A549 (cell line): ENCODE data around the gene MARVELD2. TPM values are rescaled to one million over a fixed set of nuclear protein-coding genes. Genes with fewer than 3 reads are reported as not detected.
"Not testable (repeated sequence)": the region's sequence is repeated elsewhere in the genome, so short reads cannot be mapped to it uniquely, and the experiment has no call there.

Experiments used
- ATAC-seq, 2 experiments: fragments of 200-7000 bp in 1 of 2; fragments of >200 bp in 1 of 2; cut with Nextera tagmentation in 1 of 2; cut with Tn5 transposase in 1 of 2; 3 replicates each; pipeline versions ENCODE4 v1.8.0 to v1.9.1; 2018 to 2020; ENCODE audit warnings: mild to moderate bottlenecking in 1 of 2, moderate library complexity in 1 of 2
- CTCF ChIA-PET: fragments of 300-600 bp; sonication (Branson Sonifier 250); formaldehyde crosslinking; extraction: SDS; loops from one replicate; lab custom pipeline; 2021; ENCODE audit warnings: antibody characterized with exemption, inconsistent platforms; lab: Yijun Ruan, JAX
- POLR2A ChIA-PET: fragments of 350-600 bp; formaldehyde crosslinking; extraction: SDS; loops from one replicate; lab custom pipeline; 2021; ENCODE audit warnings: antibody characterized with exemption, inconsistent platforms; lab: Yijun Ruan, JAX
- DNase-seq, 2 experiments: peaks; one replicate each; pipeline versions ENCODE4 v3.0.0 to v3.0.0-alpha.2; 2011 to 2016; ENCODE audit warnings: low read depth in 1 of 2, low spot score in 1 of 2
- FAIRE-seq: peaks from 2 replicates; lab custom pipeline; 2011; peaks lifted over from hg19 to GRCh38; lab: Jason Lieb, UNC
- H3K27ac ChIP-seq, 2 experiments: fragments of >200 bp; sonication (Bioruptor Twin); formaldehyde crosslinking; 3 replicates each; pipeline ENCODE4 v1.5.1; 2016 to 2017
- H3K4me1 ChIP-seq: fragments of >200 bp; sonication (Bioruptor Twin); formaldehyde crosslinking; 3 replicates; pipeline ENCODE4 v1.6.1; 2016
- H3K4me2 ChIP-seq: fragments of >200 bp; sonication (Bioruptor Twin); formaldehyde crosslinking; 3 replicates; pipeline ENCODE4 v1.6.1; 2016
- H3K4me3 ChIP-seq: fragments of >200 bp; sonication (Bioruptor Twin); formaldehyde crosslinking; 3 replicates; pipeline ENCODE4 v1.5.1; 2016
- H3K9me3 ChIP-seq: fragments of >200 bp; sonication (Bioruptor Twin); formaldehyde crosslinking; 3 replicates; pipeline ENCODE4 v1.6.1; 2016
- ATOH8 ChIP-seq: fragments of 250-450 bp; sonication (Bioruptor Pico); IDR thresholded peaks from 2 replicates; pipeline ENCODE4 v1.5.0; 2020; ENCODE audit warnings: low read depth, mild to moderate bottlenecking, moderate library complexity
- CBX2 ChIP-seq: fragments of 200-600 bp; sonication (generic); IDR thresholded peaks from 2 replicates; pipeline ENCODE4 v1.6.1; 2016; ENCODE audit warnings: low read depth, mild to moderate bottlenecking, borderline replicate concordance
- E2F6 ChIP-seq: IDR thresholded peaks from 2 replicates; pipeline ENCODE4 v1.6.1; 2012; ENCODE audit warnings: low read depth, borderline replicate concordance
- EHMT2 ChIP-seq: fragments of 200-600 bp; sonication (generic); IDR thresholded peaks from 2 replicates; pipeline ENCODE4 v1.6.1; 2016; ENCODE audit warnings: antibody characterized with exemption, low read depth, mild to moderate bottlenecking, moderate library complexity
- ESRRA ChIP-seq: fragments of 150-350 bp; IDR thresholded peaks from 2 replicates; pipeline ENCODE4 v1.6.1; 2014; ENCODE audit warnings: mild to moderate bottlenecking, low read length, borderline replicate concordance
- FOSB ChIP-seq: fragments of 250-450 bp; sonication (Bioruptor Pico); IDR thresholded peaks from 2 replicates; pipeline ENCODE4 v1.5.0; 2020; ENCODE audit warnings: mild to moderate bottlenecking, moderate library complexity
- HEYL ChIP-seq: fragments of 250-450 bp; sonication (Bioruptor Pico); IDR thresholded peaks from 2 replicates; pipeline ENCODE4 v1.8.0; 2021; ENCODE audit warnings: mild to moderate bottlenecking, moderate library complexity
- HOXB13 ChIP-seq: fragments of 250-450 bp; sonication (Bioruptor Pico); IDR thresholded peaks from 2 replicates; pipeline ENCODE4 v1.5.0; 2020; ENCODE audit warnings: low read depth, mild to moderate bottlenecking, moderate library complexity
- KDM1A ChIP-seq: fragments of 200-600 bp; sonication (generic); IDR thresholded peaks from 2 replicates; pipeline ENCODE4 v1.6.1; 2016; ENCODE audit warnings: low read depth, mild to moderate bottlenecking
- MAFK ChIP-seq: fragments of 450-650 bp; IDR thresholded peaks from 2 replicates; pipeline ENCODE4 v1.6.1; 2014; ENCODE audit not compliant: partially characterized antibody
- MAZ ChIP-seq: fragments of 150-350 bp; IDR thresholded peaks from 2 replicates; pipeline ENCODE4 v1.6.1; 2014; ENCODE audit warnings: antibody characterized with exemption, low read depth, low read length, borderline replicate concordance
- NR3C1 ChIP-seq: fragments of >200 bp; sonication (Bioruptor Twin); formaldehyde crosslinking; IDR thresholded peaks from 3 replicates; pipeline ENCODE4 v1.6.1; 2017
- POLR2AphosphoS2 ChIP-seq: conservative IDR thresholded peaks from 2 replicates; pipeline ENCODE4 v1.6.1; 2012; ENCODE audit warnings: low read length, improper control_type of control experiment, inconsistent platforms
- RARB ChIP-seq: fragments of 250-450 bp; sonication (Bioruptor Pico); IDR thresholded peaks from 2 replicates; pipeline ENCODE4 v1.8.0; 2021; ENCODE audit warnings: mild to moderate bottlenecking, moderate library complexity
- RFX5 ChIP-seq: fragments of 450-650 bp; IDR thresholded peaks from 2 replicates; pipeline ENCODE4 v1.7.1; 2014; ENCODE audit warnings: antibody characterized with exemption, mild to moderate bottlenecking, moderate library complexity
- USF2 ChIP-seq: fragments of 450-650 bp; IDR thresholded peaks from 2 replicates; pipeline ENCODE4 v1.6.1; 2014; ENCODE audit warnings: antibody characterized with exemption
- ZFP36 ChIP-seq: fragments of 450-650 bp; IDR thresholded peaks from 2 replicates; pipeline ENCODE4 v1.6.1; 2014; ENCODE audit warnings: borderline replicate concordance; ENCODE audit not compliant: partially characterized antibody
- WGBS: methylation state at CpG from one replicate; pipeline ENCODE4 v1.1.6; 2017; ENCODE audit errors: missing lambda C conversion rate; 5-methylcytosine and 5-hydroxymethylcytosine counted together
- polyA plus RNA-seq, 4 experiments: library from polyadenylated mRNA; depleted of rRNA in 3 of 4; stranded (reverse); fragments of >200 nt; fragmentation: RNase III in 1 of 4; extraction: RNeasy Plus Mini Kit Qiagen cat#74134 plus additional on column Dnase treatment in 1 of 4; gene quantifications; 2 replicates in 3 of 4; 3 replicates in 1 of 4; pipeline ENCODE4 v1.2.3, GENCODE V29; 2011 to 2017
- TF ChIP-seq, protein P1 (sequence below): fragments of 250-450 bp; sonication (Bioruptor Pico); IDR thresholded peaks from 2 replicates; pipeline ENCODE4 v1.5.0; 2021; ENCODE audit warnings: mild to moderate bottlenecking, moderate library complexity, borderline replicate concordance
- TF ChIP-seq, protein P2 (sequence below): fragments of >200 bp; sonication (Bioruptor Twin); formaldehyde crosslinking; IDR thresholded peaks from 2 replicates; pipeline ENCODE4 v1.6.1; 2016

The MARVELD2 gene
- polyA plus RNA-seq, 2 of the 4 experiments (the other 2 are of a cell fraction), result 2.3 to 10.2 TPM

GRCh38 chr5:69462170-69462569 is 47.3 kb downstream of the MARVELD2 start (continued):
- TF ChIP-seq POLR2AphosphoS2 (no peak), HOXB13 (no peak), RFX5 (no peak)

GRCh38 chr5:69466375-69466774 is 51.5 kb downstream of the MARVELD2 start:
- FAIRE-seq, DNase-seq, POLR2A ChIA-PET, H3K9me3 ChIP-seq, H3K4me2 ChIP-seq, ATAC-seq, H3K4me3 ChIP-seq, H3K4me1 ChIP-seq, H3K27ac ChIP-seq: not testable (repeated sequence)
- CTCF ChIA-PET, result interaction anchor here (1.0 kb wide), 1 partner anchor 51 kb away, joined by 3 read pairs; the partner anchor contains the start of gene MARVELD2
- peak; percentile 21 for TF ChIP-seq MAFK
- 69% methylated on average over 3 of the region's 3 CpGs for WGBS

GRCh38 chr5:69467442-69468225 is 52.7 kb downstream of the MARVELD2 start:
- ChIA-PET CTCF (interaction anchor here (0.9 to 1.4 kb wide), 5 partner anchors 10 to 133 kb away, joined by 3 to 4 read pairs (median 3); partner anchors contain the start of gene MARVELD2), POLR2A (no interaction called here)
- WGBS, result 70% methylated on average over 8 of the region's 8 CpGs
- Histone ChIP-seq H3K27ac (no peak overlapping the region), H3K4me2 (no peak overlapping the region), H3K4me3 (no peak overlapping the region), H3K9me3 (no peaks in the 10 kb centered on the region), H3K4me1 (no peaks in the 10 kb centered on the region)
- no peak for FAIRE-seq
- ATAC-seq, result no peak
- DNase-seq, result no peak
- TF ChIP-seq RARB (CRISPR knock-in tag) (no peak), HOXB13 (no peak), HEYL (no peak), KDM1A (no peak), NR3C1 (no peak), E2F6 (no peak), MAFK (no peak), ATOH8 (CRISPR knock-in tag) (no peak), EHMT2 (no peak), MAZ (no peak), ZFP36 (no peak), USF2 (no peak), ESRRA (no peak), CBX2 (no peak), FOSB (no peak)
- TF ChIP-seq, protein P1, sequence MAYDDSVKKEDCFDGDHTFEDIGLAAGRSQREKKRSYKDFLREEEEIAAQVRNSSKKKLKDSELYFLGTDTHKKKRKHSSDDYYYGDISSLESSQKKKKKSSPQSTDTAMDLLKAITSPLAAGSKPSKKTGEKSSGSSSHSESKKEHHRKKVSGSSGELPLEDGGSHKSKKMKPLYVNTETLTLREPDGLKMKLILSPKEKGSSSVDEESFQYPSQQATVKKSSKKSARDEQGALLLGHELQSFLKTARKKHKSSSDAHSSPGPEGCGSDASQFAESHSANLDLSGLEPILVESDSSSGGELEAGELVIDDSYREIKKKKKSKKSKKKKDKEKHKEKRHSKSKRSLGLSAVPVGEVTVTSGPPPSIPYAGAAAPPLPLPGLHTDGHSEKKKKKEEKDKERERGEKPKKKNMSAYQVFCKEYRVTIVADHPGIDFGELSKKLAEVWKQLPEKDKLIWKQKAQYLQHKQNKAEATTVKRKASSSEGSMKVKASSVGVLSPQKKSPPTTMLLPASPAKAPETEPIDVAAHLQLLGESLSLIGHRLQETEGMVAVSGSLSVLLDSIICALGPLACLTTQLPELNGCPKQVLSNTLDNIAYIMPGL, result no peak
- TF ChIP-seq, protein P2, sequence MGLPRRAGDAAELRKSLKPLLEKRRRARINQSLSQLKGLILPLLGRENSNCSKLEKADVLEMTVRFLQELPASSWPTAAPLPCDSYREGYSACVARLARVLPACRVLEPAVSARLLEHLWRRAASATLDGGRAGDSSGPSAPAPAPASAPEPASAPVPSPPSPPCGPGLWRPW, result no peak
- TF ChIP-seq, all 56 proteins: peak for 0
